Left ventricle myocardium superior (tissue), 1 donor: ENCODE measurements around the gene EXOSC1. TPM values are rescaled to one million over a fixed set of nuclear protein-coding genes. Genes with fewer than 3 reads are reported as not detected.
"Not testable (repeated sequence)": the region's sequence is repeated elsewhere in the genome, so short reads cannot be mapped to it uniquely, and the experiment has no call there.

Experiments
- ATAC-seq: fragments of 200-7000 bp; cut with Tn5 transposase; one replicate; pipeline ENCODE4 v1.9.1; 2020; ENCODE audit warnings: mild to moderate bottlenecking, moderate library complexity
- DNase-seq: peaks from one replicate; pipeline ENCODE4 v3.0.0-alpha.2; 2020
- intact Hi-C: fragments of 100-400 bp; cut with micrococcal nuclease; formaldehyde crosslinking; loops from one replicate; pipeline ENCODE4 v1.11.0; 2022
- long read RNA-seq: library from polyadenylated mRNA; unstranded; transcript quantifications from one replicate; pipeline ENCODE4 v2.0.0, GENCODE V29; 2021
- total RNA-seq: library from RNA; stranded (reverse); fragmentation: NEBNext Ultra II Directional; extraction: Animal tissue kit (Norgen Biotek cat#: 25700); gene quantifications from one replicate; pipeline ENCODE4 v1.2.1, GENCODE V29; 2021
- donor health status: DM: no; HTN: yes; CAD: no; lungs with severe emphysema.

Gene EXOSC1, protein sequence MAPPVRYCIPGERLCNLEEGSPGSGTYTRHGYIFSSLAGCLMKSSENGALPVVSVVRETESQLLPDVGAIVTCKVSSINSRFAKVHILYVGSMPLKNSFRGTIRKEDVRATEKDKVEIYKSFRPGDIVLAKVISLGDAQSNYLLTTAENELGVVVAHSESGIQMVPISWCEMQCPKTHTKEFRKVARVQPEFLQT
- 14.7 TPM for total RNA-seq
- long read RNA-seq, transcript EXOSC1-204 (8 exons, 923 nt), result major isoform, 13 of 18 reads
- long read RNA-seq, partial matches to known transcripts, result 3 of 18 reads
- long read RNA-seq, other reads (novel, unspliced or antisense), result 1 of 18 reads

DNA sequence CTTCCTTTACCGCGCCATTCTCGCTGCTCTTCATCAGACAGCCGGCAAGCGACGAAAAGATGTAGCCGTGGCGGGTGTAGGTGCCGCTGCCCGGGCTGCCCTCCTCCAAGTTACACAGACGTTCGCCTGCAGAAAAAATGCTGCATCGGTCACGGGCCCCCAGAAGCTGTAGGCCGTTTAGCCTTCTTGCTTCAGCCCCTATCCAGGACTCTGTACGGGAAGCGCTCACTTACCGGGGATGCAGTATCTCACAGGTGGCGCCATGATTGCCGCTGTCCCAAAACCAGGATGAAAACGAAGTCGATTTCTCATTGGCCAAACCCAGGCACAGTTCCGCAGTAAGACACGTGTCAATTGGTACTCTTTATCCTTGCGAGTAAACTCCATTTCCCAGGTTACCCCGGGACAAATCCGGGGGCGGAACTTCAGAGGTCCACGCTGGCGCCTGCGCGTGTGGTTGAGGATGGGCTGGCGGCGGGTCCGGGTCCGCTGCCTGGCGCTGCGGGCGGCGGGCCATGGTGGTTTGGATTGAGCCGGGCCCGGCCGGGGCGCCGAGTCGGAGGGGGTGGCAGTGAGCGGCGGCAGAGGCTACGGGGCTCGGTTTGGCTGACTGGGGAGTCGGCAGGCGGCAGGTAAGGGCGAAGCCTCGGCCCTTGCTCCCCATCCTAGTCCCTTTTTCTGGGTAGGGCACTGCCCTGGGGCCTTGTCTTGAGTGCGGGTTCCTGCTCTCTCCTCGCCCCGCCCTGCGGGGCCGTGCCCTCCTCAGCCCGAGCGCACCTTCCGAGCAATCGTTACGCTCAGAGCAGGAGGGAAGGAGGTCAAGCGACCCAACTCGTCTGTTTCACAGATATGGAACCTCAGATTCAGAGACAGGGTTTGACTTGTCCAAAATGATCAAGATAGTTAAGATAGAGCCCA, at the start of gene EXOSC1, which contains the start of gene ZDHHC16:
TSS of gene EXOSC1 (minus strand) at position 285 of the 918 bp plus-strand sequence. CDS start at position 264, 21 bp downstream.
TSS of gene ZDHHC16 (plus strand) at position 454 of the 918 bp plus-strand sequence. CDS start 5,501 bp downstream, outside the sequence.
- ATAC-seq, result peak; percentile 98
- peak; percentile 90 for DNase-seq
- intact Hi-C loops, result no loop called here

DNA sequence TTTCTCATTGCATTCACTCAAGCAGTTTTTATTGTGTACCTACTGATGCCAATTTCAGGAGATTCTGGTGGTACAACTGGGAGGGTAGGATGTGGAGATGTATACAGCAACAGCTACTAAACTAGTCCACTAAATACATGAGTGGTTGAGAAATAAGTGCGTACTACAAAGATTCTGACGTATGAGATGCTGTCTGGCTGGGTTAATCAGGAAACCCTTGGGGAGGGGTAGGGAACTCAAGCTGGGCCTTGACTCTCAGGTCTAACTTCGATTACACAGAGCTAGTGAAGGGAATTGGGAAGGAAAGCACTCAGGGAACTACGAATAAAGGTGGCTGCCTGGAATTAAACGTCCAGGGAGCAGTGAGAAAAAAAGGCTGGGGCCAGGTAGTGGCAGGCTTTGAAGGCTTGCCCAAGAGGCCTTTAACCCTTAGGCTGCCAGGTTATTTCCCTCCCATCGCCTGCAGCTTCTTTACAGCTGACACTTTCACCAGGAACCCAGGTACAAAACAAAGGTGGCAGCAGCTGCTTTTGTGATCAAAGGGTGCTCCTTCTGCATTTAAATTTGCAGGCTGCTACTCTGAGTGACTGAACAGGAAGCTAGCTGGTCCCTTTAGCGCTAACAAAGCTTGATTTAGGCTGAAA, 49.2 kb upstream of the EXOSC1 start:
- DNase-seq, result no peak
- intact Hi-C loops, result no loop called here

DNA sequence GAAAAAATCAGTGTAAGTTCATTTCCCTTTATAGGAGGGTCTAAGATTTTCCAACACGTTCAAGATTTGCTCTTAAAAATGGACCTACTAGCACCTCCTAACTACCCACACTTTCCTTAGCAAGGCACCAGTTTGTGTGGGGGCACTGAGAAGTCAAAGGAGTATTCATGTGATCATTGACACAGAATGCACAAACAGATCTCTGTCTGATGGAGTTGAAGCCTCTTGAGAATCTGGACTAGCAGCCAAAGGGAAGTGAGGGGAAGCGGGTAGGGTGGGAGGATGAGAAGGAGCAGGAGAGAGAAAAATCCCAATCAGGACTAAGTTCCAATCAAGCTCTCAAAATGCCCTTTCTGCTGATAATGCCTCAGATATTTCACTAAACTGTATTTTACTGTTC, 48.3 kb upstream of the EXOSC1 start:
- ATAC-seq, result no peak
- intact Hi-C loops, result no loop called here
- no peak for DNase-seq

More for the DNA sequence above, 49.2 kb upstream of the EXOSC1 start:
- no peak for ATAC-seq

DNA sequence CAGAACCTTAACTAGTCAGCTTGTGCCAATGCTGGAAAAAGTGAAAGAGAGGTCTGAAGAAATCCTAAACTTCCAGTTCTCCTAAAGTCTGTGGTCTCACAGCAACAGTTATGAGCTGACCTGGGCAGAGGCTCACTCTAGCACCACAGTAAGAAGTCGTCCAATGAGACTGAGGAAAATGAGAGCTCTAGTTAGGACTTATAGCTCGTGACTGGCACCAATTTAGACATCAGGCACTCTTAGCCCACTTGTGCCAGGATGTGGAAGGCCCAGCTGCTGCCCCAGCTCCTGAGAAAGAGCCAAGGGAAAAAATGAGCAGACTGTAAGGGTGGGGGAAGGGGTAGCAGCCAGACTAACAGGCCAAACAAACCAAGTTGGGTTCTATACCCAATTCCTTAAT, 44.8 kb upstream of the EXOSC1 start:
- DNase-seq, result peak; percentile 44
- intact Hi-C loops, result no loop called here

DNA sequence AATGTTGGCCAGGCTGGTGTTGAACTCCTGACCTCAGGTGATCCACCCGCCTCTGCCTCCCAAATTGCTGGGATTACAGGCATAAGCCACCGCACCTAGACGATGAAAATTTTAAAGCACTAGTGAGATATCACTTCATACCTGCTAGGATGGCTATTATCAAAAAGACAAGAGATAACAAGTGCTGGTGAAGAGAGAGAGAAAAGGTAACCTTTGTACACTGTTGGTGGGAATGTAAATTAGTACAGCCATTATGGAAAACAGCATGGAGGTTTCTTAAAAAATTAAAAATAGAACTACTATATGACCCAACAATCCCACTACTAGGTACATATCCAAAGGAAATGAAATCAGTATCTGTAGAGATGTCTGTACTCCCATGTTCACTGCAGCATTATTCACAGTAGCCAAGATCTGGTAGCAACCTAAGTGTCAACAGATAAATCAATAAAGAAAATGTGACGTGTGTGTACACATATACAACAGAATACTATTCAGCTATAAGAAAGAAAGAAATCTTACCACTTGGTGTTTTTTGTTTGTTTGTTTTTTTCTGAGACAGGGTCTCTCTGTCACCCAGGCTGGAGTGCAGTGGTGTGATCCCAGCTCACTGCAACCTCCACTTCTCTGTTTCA, 40.0 kb upstream of the EXOSC1 start:
- intact Hi-C loops, result no loop called here
- ATAC-seq (no peak), DNase-seq (no peak)

More for the DNA sequence above, 44.8 kb upstream of the EXOSC1 start:
- peak; percentile 92 for ATAC-seq

DNA sequence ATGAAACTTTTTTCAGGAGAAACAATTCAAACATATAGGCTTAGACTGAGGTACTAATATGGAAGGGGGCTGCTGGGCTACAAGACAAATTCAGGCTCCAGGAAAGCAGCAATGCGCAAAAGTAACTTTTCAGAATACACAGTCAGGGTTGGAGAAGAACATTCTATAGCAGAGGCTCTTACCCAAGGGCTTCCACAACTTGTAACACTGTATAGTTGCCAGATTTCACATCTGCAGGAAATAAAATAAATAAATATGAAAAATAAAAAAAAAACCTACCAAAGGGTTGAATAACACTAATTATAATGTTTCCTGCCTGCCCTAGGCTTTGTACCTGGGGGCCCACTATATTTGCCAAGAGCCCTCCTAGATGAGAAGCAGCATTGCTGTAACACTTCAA, 38.1 kb upstream of the EXOSC1 start:
- intact Hi-C loops, result no loop called here
- no peak for DNase-seq
- ATAC-seq, result no peak

DNA sequence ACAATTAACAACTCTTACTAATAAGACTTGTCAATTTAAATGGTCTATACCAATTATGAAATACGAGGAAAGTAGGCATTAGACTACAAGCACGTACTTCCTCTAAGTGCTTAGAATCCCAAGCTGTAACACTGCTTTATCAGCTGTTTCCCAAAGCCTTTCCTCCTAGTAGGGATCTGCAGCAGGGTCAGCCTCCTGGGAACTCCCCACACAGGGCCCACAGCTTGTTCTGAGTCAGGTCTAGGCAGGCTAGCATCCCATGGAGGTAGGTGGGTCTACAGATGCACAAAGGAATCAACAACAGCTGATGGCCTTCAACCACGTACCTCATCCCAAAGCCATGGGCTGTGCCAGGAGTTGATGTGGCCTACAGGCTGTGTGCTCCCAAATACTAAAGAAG, 37.7 kb upstream of the EXOSC1 start:
- peak; percentile 37 for ATAC-seq
- no peak for DNase-seq
- intact Hi-C loops, result no loop called here

DNA sequence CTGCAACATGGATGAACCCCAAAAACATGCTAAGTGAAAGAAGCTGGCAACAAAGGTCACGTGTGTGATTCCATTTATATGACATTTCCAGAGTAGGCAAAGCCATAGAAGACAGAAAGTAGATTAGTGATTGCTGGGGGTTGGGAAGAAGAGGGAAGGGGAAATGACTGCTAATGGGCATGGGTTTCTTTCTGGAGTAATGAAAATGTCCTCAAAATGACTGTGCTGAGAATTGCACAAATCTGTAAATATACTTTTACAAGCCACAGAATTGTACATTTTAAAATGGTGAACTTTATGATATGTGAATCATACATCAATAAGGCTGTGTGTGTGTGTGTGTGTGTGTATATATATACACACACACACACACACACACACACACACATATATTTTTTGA, 36.6 kb upstream of the EXOSC1 start:
- no peak for ATAC-seq
- intact Hi-C loops, result no loop called here
- no peak for DNase-seq

DNA sequence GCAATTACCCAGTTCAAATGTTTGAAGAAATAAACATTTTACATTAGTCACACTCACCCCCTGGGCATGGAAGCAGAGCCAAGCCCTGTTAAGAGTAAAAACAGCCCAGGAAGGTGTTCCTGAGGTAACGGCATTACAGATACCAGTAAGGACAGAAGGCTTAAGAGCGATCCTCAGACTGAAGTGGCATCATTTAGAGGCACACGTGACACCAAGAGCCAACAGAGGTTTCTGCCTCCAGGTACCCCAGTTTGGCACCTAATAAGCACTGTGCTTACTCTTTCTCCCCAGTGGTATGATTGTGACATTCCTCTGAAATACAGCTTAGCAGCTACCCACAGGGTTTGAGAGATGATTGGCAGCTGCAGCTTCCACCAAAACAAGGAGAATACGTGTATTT, 35.3 kb upstream of the EXOSC1 start:
- intact Hi-C loops, result no loop called here
- ATAC-seq (no peak), DNase-seq (no peak)

DNA sequence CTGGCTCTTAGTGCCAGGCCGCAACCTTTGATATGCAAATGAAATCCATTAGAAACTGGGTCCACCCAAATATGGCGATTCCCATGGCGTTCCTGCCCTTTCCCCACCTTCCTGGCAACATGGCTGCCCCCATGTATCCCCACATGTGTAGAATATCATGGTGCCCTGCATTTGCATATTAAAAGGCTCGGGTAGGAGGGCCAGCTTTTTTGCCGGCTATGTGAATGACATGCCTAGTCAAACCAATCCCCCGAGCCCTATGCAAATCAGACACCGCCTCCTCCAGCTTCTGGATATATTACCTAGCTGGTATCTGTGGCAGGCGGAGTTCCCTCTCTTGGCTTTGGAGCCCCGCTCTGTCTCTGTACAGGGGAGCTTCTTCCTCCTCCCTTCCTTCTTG, 34.1 kb upstream of the EXOSC1 start:
- DNase-seq, result no peak
- no peak for ATAC-seq
- intact Hi-C loops, result no loop called here

DNA sequence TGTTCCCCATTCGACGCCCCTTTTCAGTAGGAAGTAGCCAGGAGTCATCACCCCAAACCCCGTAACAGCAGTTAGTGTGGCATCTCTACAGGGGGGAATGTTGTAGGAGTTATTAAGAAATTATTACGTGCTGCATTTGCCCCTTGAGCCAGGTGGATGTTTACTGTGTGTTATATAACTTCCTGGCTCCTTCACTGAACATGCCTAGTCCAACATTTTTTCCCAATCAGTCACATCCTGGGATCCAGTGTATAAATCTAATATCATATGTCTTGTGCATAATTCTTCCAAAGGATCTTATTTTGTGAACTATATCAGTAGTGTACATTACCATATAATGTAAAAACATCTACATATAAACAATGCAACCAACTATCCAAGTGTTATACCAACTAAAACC, 33.6 kb upstream of the EXOSC1 start:
- intact Hi-C loops, DNase-seq: not testable (repeated sequence)

DNA sequence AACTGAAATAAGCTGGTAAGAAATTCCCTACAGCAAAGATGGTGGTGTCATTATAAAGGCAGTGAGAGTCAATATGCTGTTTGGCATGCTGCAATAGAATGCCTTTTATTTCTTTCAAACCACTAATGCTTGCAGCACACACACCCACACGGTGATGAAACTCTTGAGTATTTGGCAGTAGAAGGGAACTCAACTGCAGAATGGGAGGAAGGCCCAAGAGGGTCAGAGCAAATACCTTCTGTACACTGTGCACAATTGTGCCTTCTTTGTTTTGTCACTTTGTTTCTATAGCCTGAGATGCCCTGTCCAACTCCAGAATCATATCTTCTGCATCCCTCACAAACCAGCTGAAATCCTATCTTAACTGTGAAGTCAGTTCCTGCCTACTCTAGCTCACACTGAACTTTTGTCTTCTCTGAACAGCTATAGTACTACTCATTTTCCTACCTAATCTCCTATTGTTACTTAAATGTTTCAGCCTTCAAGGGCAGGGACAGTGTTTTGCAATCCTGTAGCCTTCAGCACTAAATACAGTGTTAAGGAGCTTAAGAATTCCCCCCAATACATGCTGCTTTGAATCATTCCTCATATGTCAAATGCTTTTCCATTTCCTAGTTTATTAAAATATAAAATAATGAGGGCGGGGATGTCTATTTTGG, 30.3 kb upstream of the EXOSC1 start:
- ATAC-seq (peak; percentile 74), DNase-seq (no peak)
- intact Hi-C loops, result no loop called here

More for the DNA sequence above, 33.6 kb upstream of the EXOSC1 start:
- ATAC-seq, result not testable (repeated sequence)

DNA sequence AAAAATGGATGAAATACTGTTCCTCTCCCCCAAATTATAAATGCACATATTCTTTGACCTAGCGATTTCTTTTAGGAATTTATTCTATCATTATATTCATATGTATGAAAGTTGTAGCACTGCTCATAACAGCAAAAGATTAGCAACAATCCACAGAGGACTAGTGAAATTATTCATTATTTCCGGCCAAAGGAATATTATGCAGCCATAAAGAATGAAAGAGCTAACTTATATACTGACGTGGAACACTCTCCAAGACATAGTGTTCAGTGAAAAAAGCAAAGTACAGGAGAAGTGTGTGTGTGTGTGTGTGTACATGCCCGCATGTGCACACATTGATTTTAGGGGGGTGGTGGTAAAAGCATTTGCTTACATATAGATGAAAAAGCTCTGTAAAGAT, 29.1 kb upstream of the EXOSC1 start:
- no peak for ATAC-seq
- no peak for DNase-seq
- intact Hi-C loops, result no loop called here

DNA sequence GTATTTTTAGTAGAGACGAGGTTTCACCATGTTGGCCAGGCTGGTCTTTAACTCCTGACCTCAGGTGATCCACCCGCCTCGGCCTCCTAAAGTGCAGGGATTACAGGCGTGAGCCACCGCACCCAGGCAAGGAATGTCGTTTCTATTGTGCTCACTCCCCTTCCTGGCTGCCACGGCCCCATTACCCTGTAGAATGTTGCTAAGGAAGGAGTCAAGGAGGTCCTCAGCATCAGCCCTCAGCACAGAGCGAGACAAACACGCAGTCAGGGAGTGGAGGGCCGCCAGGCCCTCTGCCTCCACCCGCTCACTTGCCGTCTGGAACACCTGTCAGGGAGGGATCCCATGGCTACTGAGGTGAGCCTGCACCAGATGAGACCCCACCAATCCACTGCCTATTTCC, 23.0 kb upstream of the EXOSC1 start:
- intact Hi-C loops, result not testable (repeated sequence)

DNA sequence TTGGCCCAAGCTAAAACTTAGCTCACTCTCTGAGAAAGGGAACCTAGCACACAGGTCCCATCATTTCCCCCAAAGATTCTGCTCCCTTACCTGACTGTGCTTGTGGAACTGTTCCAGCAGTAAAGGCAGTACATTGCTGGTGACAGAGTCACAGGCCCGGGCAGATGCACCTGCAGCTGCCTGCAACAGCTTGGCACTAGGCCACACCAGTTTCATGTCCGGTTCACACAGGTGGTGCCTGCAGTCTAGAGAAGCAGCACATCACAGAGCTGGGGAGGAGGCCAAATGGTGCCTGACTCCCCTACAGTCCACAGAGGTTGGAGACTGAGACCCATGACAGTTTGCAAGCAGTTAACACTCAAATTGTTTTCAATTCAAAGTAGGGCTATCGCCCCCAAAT, 22.4 kb upstream of the EXOSC1 start:
- intact Hi-C loops, result no loop called here
- DNase-seq (no peak), ATAC-seq (no peak)

More for the DNA sequence above, 23.0 kb upstream of the EXOSC1 start:
- not testable (repeated sequence) for DNase-seq, ATAC-seq

DNA sequence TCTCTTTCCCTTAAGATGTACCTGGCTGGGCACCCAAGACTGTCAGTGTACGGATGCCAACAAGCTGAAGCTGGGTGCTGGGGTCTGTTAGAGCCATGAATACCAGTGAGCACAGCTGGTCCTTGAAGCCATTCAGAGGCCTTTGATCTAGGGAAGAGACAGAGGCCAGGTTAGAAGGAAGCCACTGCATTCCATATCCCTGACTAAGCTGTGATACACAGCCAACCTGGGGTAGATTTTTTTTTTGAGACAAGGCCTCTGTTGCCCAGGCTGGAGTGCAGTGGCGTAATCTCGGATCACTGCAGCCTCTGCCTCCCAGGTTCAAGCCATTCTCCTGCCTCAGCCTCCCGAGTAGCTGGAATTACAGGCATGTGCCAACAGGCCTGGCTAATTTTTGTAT, 20.9 kb upstream of the EXOSC1 start:
- ATAC-seq (no peak), DNase-seq (no peak)
- intact Hi-C loops, result no loop called here

DNA sequence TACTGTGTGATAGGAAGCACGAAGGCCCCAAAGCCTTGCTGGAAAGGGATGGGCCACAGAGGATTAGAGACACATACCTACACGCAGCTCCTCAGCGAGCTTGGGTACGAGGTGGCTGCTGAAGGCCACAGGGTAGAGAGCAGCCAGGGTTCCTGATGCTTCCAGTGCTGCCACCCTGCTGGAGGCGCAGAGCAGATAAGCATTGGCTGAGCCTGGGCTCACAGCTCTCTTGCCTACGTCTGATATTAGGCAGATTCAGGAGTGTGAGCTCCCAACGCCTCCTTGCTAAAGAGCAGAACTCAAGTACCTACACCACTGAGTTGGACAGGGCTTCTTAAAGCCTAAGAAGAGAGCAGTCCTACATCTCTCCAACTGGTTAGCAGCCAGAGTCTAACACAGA, 20.2 kb upstream of the EXOSC1 start:
- DNase-seq (no peak), ATAC-seq (no peak)
- intact Hi-C loops, result no loop called here

DNA sequence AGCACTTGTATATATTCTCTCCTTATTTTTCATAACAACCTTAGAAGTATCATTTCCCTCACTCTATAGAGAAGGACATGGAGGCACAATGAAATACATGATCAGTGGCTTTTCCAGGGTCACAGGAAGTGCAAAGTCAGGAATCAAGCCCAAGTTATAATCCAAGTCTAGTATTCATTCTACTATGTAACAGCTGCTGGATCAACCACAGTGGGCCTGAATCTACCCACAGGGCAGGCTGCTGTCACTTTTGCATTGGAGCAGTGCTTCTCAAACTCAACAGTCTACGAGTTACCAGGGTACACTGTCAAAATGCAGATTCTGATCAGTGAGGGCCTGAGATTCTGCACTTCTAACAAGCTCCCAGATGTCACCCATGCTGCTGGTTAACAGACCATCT, 18.4 kb upstream of the EXOSC1 start:
- DNase-seq (no peak), ATAC-seq (peak; percentile 6)
- intact Hi-C loops, result loop anchor here (5.0 kb wide), 1 partner anchor 88 kb away; no protein-coding TSS in a partner anchor
